ENCODE measurements around the gene RXFP4. TPM values are rescaled to one million over a fixed set of nuclear protein-coding genes. Genes with fewer than 3 reads are reported as not detected.
A peak's percentile ranks its signal among the peaks of the same experiment; 100 is the strongest.

The RXFP4 gene
- total and polyA plus RNA-seq, 2 of the 13 experiments (the other 11 are each of a cell fraction or from before 2014, with no cell fraction given): 0.38 to 1.4 TPM

GRCh38 chr1:155934936-155935590 is 6.4 kb upstream of the RXFP4 start (continued):
- no peak for TF ChIP-seq REL (CRISPR knock-in tag; conservative IDR thresholded peaks at IDR 0.05)

DNA sequence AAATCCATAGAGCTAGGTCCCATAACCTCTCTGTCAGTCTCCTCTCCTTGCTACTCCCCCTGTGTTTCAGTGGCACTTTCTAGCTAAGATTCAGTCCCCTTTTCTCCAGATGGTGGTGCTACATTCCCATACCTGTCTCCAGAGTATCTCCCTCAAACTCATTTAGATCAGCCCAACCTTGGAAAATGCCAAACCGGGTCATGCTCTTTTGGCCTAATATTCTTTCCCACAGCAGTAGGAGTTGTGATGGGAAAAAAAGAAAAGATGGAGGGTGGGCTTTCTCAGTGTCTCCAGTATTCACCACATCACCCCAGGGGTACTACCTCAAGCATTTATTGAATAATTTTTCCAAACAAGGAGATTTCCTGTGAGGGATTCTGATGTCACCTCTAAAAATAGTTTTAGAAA is 3.2 kb upstream of the RXFP4 start:
- no peaks in the 10 kb centered on the region for H3K36me3 ChIP-seq (replicated peaks in 1 of 2; ENCODE audit: control insufficient read depth in 1 of 2, insufficient read depth in 2 of 2, low read length in 2 of 2)
- peaks cover 10% of the 10 kb centered on the region for H3K79me2 ChIP-seq (ENCODE audit: insufficient read depth, low read length)
- H3K27ac ChIP-seq (ENCODE audit: extremely low read length, insufficient read depth, low read length): no peak overlapping the region
- DNase-seq (ENCODE audit: low spot score) (peak; percentile 77), ATAC-seq (peak; percentile 11; the same call in 1 of the 3 replicates), FAIRE-seq (peak; percentile 97)
- no peak overlapping the region for H3K9ac ChIP-seq (ENCODE audit: insufficient read depth, low read depth, low read length)
- H3K4me2 ChIP-seq (ENCODE audit: low read depth, low read length): no peak overlapping the region
- no peak overlapping the region for H3K4me3 ChIP-seq (replicated peaks in 1 of 3; ENCODE audit: insufficient read depth in 1 of 3, low read depth in 2 of 3, low read length in 3 of 3)
- no peaks in the 10 kb centered on the region for H4K20me1 ChIP-seq (ENCODE audit: insufficient read depth, low read length)
- H3K9me3 ChIP-seq (ENCODE audit: low read length): no peaks in the 10 kb centered on the region
- intact Hi-C loops (cut with micrococcal nuclease; ENCODE audit: unreplicated experiment): loop anchor here (1.0 kb wide), 2 partner anchors 51 to 128 kb away; no protein-coding TSS in a partner anchor
- BruUV-seq (replicated peaks): no TSS peak
- H3K27me3 ChIP-seq (ENCODE audit: control insufficient read depth in 1 of 2, insufficient read depth in 2 of 2, low read length in 2 of 2): no peaks in the 10 kb centered on the region; a peak in 1 of 5 replicates
- H2AFZ ChIP-seq (ENCODE audit: low read length): no peak overlapping the region
- peaks cover 58% of the 10 kb centered on the region for H3K4me1 ChIP-seq (ENCODE audit: insufficient read depth, low read length)
- 0% methylated on average over 1 of the region's 1 CpG for WGBS (ENCODE audit: low lambda C conversion rate)
- in situ Hi-C loops (cut with HindIII; ENCODE audit: extremely low pct_ligation_motif_present, low pct_unique_long_range_greater_than_20kb): loop anchor here (10.0 kb wide), 1 partner anchor 47 kb away; no protein-coding TSS in a partner anchor
- ChIA-PET POLR2A (interaction anchor here (1.0 to 2.2 kb wide), 7 partner anchors 29 to 192 kb away, joined by 3 to 22 read pairs (median 5); partner anchors contain the start of gene ARHGEF2), CTCF (ENCODE audit: low intra/inter-chr PET ratio, low total read pairs) (interaction anchor here (1.4 to 1.8 kb wide), 3 partner anchors 45 to 128 kb away, joined by 4 to 32 read pairs (median 8); no protein-coding TSS in a partner anchor)
- no peak for TF ChIP-seq MAFK (conservative IDR thresholded peaks at IDR 0.05 in 1 of 2, IDR thresholded peaks at IDR 0.05 in 1 of 2; ENCODE audit: low read length in 2 of 2)
- peak; percentile 95 for TF ChIP-seq STAG1 (CRISPR knock-in tag; IDR thresholded peaks at IDR 0.05)
- TF ChIP-seq ARID3A (IDR thresholded peaks at IDR 0.05; ENCODE audit: low read depth, low read length): no peak
- no peak for TF ChIP-seq E2F5 (CRISPR knock-in tag; conservative IDR thresholded peaks at IDR 0.05)
- TF ChIP-seq ZNF260 (CRISPR knock-in tag; IDR thresholded peaks at IDR 0.05; ENCODE audit: borderline replicate concordance, low read depth): no peak
- no peak for TF ChIP-seq DPF2 (CRISPR knock-in tag; IDR thresholded peaks at IDR 0.05; ENCODE audit: borderline replicate concordance, low read depth)
- no peak for TF ChIP-seq SUZ12 (IDR thresholded peaks at IDR 0.05; ENCODE audit: low read depth, low read length)
- TF ChIP-seq ARHGAP35 (CRISPR knock-in tag; IDR thresholded peaks at IDR 0.05; ENCODE audit: borderline replicate concordance): no peak
- TF ChIP-seq ZMAT5 (CRISPR knock-in tag; IDR thresholded peaks at IDR 0.05; ENCODE audit: borderline replicate concordance, low read depth): no peak
- TF ChIP-seq DMAP1 (CRISPR knock-in tag; IDR thresholded peaks at IDR 0.05): no peak
- TF ChIP-seq FOXC1 (CRISPR knock-in tag; IDR thresholded peaks at IDR 0.05; ENCODE audit: borderline replicate concordance): no peak
- TF ChIP-seq ZNF207 (IDR thresholded peaks at IDR 0.05; ENCODE audit: borderline replicate concordance): no peak
- TF ChIP-seq LCORL (IDR thresholded peaks at IDR 0.05): no peak
- TF ChIP-seq LCORL (CRISPR knock-in tag; IDR thresholded peaks at IDR 0.05): 0 out of 2 replicates have a peak, but pooled peaks have one; percentile 56
- no peak for TF ChIP-seq ZNF781 (CRISPR knock-in tag; IDR thresholded peaks at IDR 0.05; ENCODE audit: borderline replicate concordance, not compliant biosample characterization)
- no peak for TF ChIP-seq TBX3 (IDR thresholded peaks at IDR 0.05; ENCODE audit: borderline replicate concordance)

All from HepG2 (cell line).